NCI-H69 (cell line): ENCODE measurements around the gene ROBO4.

Experiments used
- DNase-seq: peaks from one replicate; lab custom pipeline; 2025; lab: John Stamatoyannopoulos, UW

The ROBO4 gene

GRCh38 chr11:124841201-124841600 lies 56.5 kb downstream of the ROBO4 start:
- no peak for DNase-seq

- DNase-seq, result no peak
Measured at GRCh38 chr11:124840666-124841065, 57.0 kb downstream of the ROBO4 start.

- DNase-seq, result no peak
Measured at GRCh38 chr11:124839972-124840621, 57.6 kb downstream of the ROBO4 start.

- DNase-seq, result peak; percentile 58
Measured at GRCh38 chr11:124839128-124839971, 58.3 kb downstream of the ROBO4 start.

GRCh38 chr11:124838805-124839127 lies 58.9 kb downstream of the ROBO4 start:
- DNase-seq, result no peak

GRCh38 chr11:124837491-124837856 lies 60.2 kb downstream of the ROBO4 start:
- DNase-seq, result peak; percentile 78

GRCh38 chr11:124835918-124836317 lies 61.7 kb downstream of the ROBO4 start:
- DNase-seq, result no peak

GRCh38 chr11:124834526-124835180 lies 63.0 kb downstream of the ROBO4 start:
- no peak for DNase-seq
